HL-60 (cell line): Measurements from ENCODE around the gene TTC33.

Source experiments
- DNase-seq, 2 experiments: peaks; one replicate each; pipeline ENCODE4 v3.0.0-alpha.2; 2010 to 2020; ENCODE audit warnings: low read depth in 1 of 2, low spot score in 1 of 2
- H3K27ac ChIP-seq: fragments of 250-450 bp; sonication (Bioruptor Pico); replicated peaks from 2 replicates; pipeline ENCODE4 v1.5.1; 2020; ENCODE audit warnings: mild to moderate bottlenecking, moderate library complexity
- H3K27me3 ChIP-seq: fragments of 250-450 bp; sonication (Bioruptor Pico); 2 replicates; pipeline ENCODE4 v1.5.1; 2021; ENCODE audit warnings: mild to moderate bottlenecking, moderate library complexity; ENCODE audit not compliant: insufficient read depth, poor library complexity, severe bottlenecking
- H3K4me3 ChIP-seq: replicated peaks from 2 replicates; pipeline ENCODE4 v1.5.1; 2011; ENCODE audit warnings: mild to moderate bottlenecking, control low read depth, low read length; ENCODE audit not compliant: insufficient read depth
- GABPA ChIP-seq: IDR thresholded peaks from 2 replicates; pipeline ENCODE4 v1.6.1; 2012; ENCODE audit warnings: low read depth
- POLR2AphosphoS5 ChIP-seq: IDR thresholded peaks from 2 replicates; pipeline ENCODE4 v1.6.1; 2012; ENCODE audit warnings: low read depth
- SPI1 ChIP-seq: IDR thresholded peaks from 2 replicates; pipeline ENCODE4 v1.6.1; 2012; ENCODE audit warnings: low read depth, mild to moderate bottlenecking, borderline replicate concordance
- TF ChIP-seq, protein P1 (sequence below): IDR thresholded peaks from 2 replicates; pipeline ENCODE4 v1.6.1; 2012; ENCODE audit warnings: low read depth; ENCODE audit not compliant: insufficient replicate concordance
- TF ChIP-seq, protein P2 (sequence below): IDR thresholded peaks from one replicate; pipeline ENCODE4 v1.5.1; 2011; ENCODE audit warnings: low read length, control low read depth, inconsistent platforms; ENCODE audit not compliant: insufficient read depth

The TTC33 gene

DNA sequence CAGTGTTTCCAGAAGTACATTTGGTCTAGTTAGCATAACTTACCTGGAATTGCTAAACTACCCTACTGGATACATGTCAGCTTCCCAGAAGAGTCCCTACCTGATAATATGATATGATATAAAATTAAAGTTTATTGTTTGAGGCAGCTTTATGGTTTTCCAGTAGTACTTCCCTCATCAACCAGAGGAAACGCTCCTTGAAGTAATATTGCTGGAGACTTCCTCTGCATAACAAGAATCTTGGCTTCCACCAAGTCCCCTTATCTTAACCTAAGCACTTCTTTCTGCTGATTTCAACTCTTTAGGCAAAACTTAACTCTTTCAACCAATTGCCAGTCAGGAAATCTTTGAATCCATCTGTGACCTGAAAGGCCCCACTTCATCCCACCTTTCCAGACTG, 290.3 kb downstream of the TTC33 start:
- H3K27ac ChIP-seq = no peak overlapping the region
- no peaks in the 10 kb centered on the region for H3K27me3 ChIP-seq
- TF ChIP-seq, protein P1, sequence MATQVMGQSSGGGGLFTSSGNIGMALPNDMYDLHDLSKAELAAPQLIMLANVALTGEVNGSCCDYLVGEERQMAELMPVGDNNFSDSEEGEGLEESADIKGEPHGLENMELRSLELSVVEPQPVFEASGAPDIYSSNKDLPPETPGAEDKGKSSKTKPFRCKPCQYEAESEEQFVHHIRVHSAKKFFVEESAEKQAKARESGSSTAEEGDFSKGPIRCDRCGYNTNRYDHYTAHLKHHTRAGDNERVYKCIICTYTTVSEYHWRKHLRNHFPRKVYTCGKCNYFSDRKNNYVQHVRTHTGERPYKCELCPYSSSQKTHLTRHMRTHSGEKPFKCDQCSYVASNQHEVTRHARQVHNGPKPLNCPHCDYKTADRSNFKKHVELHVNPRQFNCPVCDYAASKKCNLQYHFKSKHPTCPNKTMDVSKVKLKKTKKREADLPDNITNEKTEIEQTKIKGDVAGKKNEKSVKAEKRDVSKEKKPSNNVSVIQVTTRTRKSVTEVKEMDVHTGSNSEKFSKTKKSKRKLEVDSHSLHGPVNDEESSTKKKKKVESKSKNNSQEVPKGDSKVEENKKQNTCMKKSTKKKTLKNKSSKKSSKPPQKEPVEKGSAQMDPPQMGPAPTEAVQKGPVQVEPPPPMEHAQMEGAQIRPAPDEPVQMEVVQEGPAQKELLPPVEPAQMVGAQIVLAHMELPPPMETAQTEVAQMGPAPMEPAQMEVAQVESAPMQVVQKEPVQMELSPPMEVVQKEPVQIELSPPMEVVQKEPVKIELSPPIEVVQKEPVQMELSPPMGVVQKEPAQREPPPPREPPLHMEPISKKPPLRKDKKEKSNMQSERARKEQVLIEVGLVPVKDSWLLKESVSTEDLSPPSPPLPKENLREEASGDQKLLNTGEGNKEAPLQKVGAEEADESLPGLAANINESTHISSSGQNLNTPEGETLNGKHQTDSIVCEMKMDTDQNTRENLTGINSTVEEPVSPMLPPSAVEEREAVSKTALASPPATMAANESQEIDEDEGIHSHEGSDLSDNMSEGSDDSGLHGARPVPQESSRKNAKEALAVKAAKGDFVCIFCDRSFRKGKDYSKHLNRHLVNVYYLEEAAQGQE = no peak
- TF ChIP-seq, protein P2, sequence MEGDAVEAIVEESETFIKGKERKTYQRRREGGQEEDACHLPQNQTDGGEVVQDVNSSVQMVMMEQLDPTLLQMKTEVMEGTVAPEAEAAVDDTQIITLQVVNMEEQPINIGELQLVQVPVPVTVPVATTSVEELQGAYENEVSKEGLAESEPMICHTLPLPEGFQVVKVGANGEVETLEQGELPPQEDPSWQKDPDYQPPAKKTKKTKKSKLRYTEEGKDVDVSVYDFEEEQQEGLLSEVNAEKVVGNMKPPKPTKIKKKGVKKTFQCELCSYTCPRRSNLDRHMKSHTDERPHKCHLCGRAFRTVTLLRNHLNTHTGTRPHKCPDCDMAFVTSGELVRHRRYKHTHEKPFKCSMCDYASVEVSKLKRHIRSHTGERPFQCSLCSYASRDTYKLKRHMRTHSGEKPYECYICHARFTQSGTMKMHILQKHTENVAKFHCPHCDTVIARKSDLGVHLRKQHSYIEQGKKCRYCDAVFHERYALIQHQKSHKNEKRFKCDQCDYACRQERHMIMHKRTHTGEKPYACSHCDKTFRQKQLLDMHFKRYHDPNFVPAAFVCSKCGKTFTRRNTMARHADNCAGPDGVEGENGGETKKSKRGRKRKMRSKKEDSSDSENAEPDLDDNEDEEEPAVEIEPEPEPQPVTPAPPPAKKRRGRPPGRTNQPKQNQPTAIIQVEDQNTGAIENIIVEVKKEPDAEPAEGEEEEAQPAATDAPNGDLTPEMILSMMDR = no peak
- no peak for TF ChIP-seq GABPA
- no peak for TF ChIP-seq SPI1
- no peak for TF ChIP-seq POLR2AphosphoS5
- no peak for DNase-seq
- H3K4me3 ChIP-seq = no peak overlapping the region

DNA sequence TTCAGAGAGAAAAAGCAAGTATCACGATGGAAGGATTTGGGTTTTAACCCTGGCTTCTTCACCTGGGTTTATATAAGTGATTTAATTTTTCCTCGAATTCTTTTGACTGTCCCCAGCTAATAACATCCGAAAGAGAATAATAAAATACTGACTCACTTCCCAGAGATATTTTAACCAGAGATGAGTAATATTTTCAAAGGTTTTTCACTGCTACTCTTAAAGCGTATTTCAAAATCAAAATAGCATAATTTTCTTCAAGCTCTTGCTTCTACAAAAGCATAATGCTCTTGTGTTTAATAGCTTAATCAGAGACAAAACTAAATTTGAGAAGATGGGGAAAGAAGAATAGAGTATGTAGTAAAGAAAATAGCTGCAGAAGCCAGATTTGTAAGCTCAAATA, 291.2 kb downstream of the TTC33 start:
- TF ChIP-seq, protein P1 = no peak
- TF ChIP-seq SPI1 = no peak
- no peak for TF ChIP-seq GABPA
- TF ChIP-seq, protein P2 = no peak
- no peak for TF ChIP-seq POLR2AphosphoS5
- H3K27me3 ChIP-seq = no peaks in the 10 kb centered on the region
- H3K4me3 ChIP-seq = no peak overlapping the region
- H3K27ac ChIP-seq = no peak overlapping the region
- DNase-seq = no peak
